ENCODE data around the gene CHRNA7.

Gene CHRNA7

GRCh38 chr15:32117122-32117521, 86.8 kb downstream of the CHRNA7 start:
- Histone ChIP-seq H3K36me3 (no peaks in the 10 kb centered on the region), H3K27ac (no peak overlapping the region), H3K27me3 (ENCODE audit: insufficient read depth, low read depth, severe bottlenecking) (no peaks in the 10 kb centered on the region), H3K4me3 (ENCODE audit: low read depth, low read length) (no peak overlapping the region), H3K9me3 (ENCODE audit: severe bottlenecking) (no peaks in the 10 kb centered on the region)
- TF ChIP-seq CTCF (IDR thresholded peaks at IDR 0.05; ENCODE audit: low read depth, low read length) = no peak
- DNase-seq = no peak

GRCh38 chr15:32119286-32119685, 89.0 kb downstream of the CHRNA7 start:
- no peak overlapping the region for H3K27ac ChIP-seq
- DNase-seq = no peak
- TF ChIP-seq CTCF (IDR thresholded peaks at IDR 0.05; ENCODE audit: low read depth, low read length) = no peak
- H3K4me3 ChIP-seq (ENCODE audit: low read depth, low read length) = no peak overlapping the region
- no peaks in the 10 kb centered on the region for H3K36me3 ChIP-seq
- no peaks in the 10 kb centered on the region for H3K27me3 ChIP-seq (ENCODE audit: insufficient read depth, low read depth, severe bottlenecking)
- H3K9me3 ChIP-seq (ENCODE audit: severe bottlenecking) = no peaks in the 10 kb centered on the region

- Histone ChIP-seq H3K36me3 (no peaks in the 10 kb centered on the region), H3K27ac (no peak overlapping the region), H3K9me3 (ENCODE audit: severe bottlenecking) (no peaks in the 10 kb centered on the region), H3K4me3 (ENCODE audit: low read depth, low read length) (no peak overlapping the region), H3K27me3 (ENCODE audit: insufficient read depth, low read depth, severe bottlenecking) (no peaks in the 10 kb centered on the region)
- DNase-seq = peak; percentile 76
- no peak for TF ChIP-seq CTCF (IDR thresholded peaks at IDR 0.05; ENCODE audit: low read depth, low read length)
Observed at GRCh38 chr15:32119694-32120330, 89.5 kb downstream of the CHRNA7 start.

- H3K9me3 ChIP-seq (ENCODE audit: severe bottlenecking) = no peaks in the 10 kb centered on the region
- H3K27ac ChIP-seq = no peak overlapping the region
- no peak overlapping the region for H3K4me3 ChIP-seq (ENCODE audit: low read depth, low read length)
- H3K36me3 ChIP-seq = no peaks in the 10 kb centered on the region
- H3K27me3 ChIP-seq (ENCODE audit: insufficient read depth, low read depth, severe bottlenecking) = no peaks in the 10 kb centered on the region
- TF ChIP-seq CTCF (IDR thresholded peaks at IDR 0.05; ENCODE audit: low read depth, low read length) = no peak
- no peak for DNase-seq
Observed at GRCh38 chr15:32120577-32121383, 90.5 kb downstream of the CHRNA7 start.

GRCh38 chr15:32121384-32121695, 91.0 kb downstream of the CHRNA7 start:
- H3K4me3 ChIP-seq (ENCODE audit: low read depth, low read length) = no peak overlapping the region
- no peaks in the 10 kb centered on the region for H3K27me3 ChIP-seq (ENCODE audit: insufficient read depth, low read depth, severe bottlenecking)
- DNase-seq = no peak
- H3K36me3 ChIP-seq = no peaks in the 10 kb centered on the region
- no peaks in the 10 kb centered on the region for H3K9me3 ChIP-seq (ENCODE audit: severe bottlenecking)
- TF ChIP-seq CTCF (IDR thresholded peaks at IDR 0.05; ENCODE audit: low read depth, low read length) = no peak
- H3K27ac ChIP-seq = no peak overlapping the region

Data from WERI-Rb-1 (cell line).